Tibial artery (tissue), 4 donors: Measurements from ENCODE around the gene FRMD8.

Experiments used
- DNase-seq, 2 donors: peaks; one replicate each; pipeline ENCODE4 v3.0.0-alpha.2; 2019
- H3K27ac ChIP-seq, 2 donors: fragments of 200-600 bp; sonication (generic) in 1 of 2; 1 replicate in 1 of 2; 2 replicates in 1 of 2; pipeline ENCODE4 v1.5.1; 2018 to 2019; ENCODE audit warnings: mild to moderate bottlenecking in 1 of 2
- H3K27me3 ChIP-seq, 2 donors: fragments of 200-600 bp; sonication (generic) in 1 of 2; one replicate each; pipeline versions ENCODE4 v1.5.1 to v1.6.0; 2016 to 2019
- H3K36me3 ChIP-seq, 3 donors: fragments of 200-600 bp; sonication (generic) in 2 of 3; one replicate each; pipeline ENCODE4 v1.5.1; 2016 to 2019; ENCODE audit warnings: mild to moderate bottlenecking in 2 of 3
- H3K4me1 ChIP-seq, 4 donors: fragments of 200-600 bp; sonication (generic) in 2 of 4; 1 replicate in 3 of 4; 2 replicates in 1 of 4; pipeline ENCODE4 v1.5.1; 2016 to 2019
- H3K4me3 ChIP-seq, 2 donors: fragments of 200-600 bp; sonication (generic) in 1 of 2; 1 replicate in 1 of 2; 2 replicates in 1 of 2; pipeline ENCODE4 v1.5.1; 2018 to 2019; ENCODE audit warnings: mild to moderate bottlenecking in 2 of 2
- H3K9me3 ChIP-seq, 3 donors: fragments of 200-600 bp; sonication (generic) in 1 of 3; one replicate each; pipeline ENCODE4 v1.5.1; 2016 to 2019
- intact Hi-C: fragments of 100-400 bp; cut with DNase I; formaldehyde crosslinking; loops from one replicate; pipeline ENCODE4 v1.15.0; 2023; ENCODE audit warnings: low total_unique reads
- TF ChIP-seq, protein P1 (sequence below), 2 experiments: fragments of 200-600 bp in 1 of 2; fragments of 450-650 bp in 1 of 2; IDR thresholded peaks; one replicate each; pipeline ENCODE4 v1.5.1; 2017 to 2019; ENCODE audit warnings: antibody characterized with exemption in 2 of 2, mild to moderate bottlenecking in 1 of 2, moderate library complexity in 1 of 2

Gene FRMD8

DNA sequence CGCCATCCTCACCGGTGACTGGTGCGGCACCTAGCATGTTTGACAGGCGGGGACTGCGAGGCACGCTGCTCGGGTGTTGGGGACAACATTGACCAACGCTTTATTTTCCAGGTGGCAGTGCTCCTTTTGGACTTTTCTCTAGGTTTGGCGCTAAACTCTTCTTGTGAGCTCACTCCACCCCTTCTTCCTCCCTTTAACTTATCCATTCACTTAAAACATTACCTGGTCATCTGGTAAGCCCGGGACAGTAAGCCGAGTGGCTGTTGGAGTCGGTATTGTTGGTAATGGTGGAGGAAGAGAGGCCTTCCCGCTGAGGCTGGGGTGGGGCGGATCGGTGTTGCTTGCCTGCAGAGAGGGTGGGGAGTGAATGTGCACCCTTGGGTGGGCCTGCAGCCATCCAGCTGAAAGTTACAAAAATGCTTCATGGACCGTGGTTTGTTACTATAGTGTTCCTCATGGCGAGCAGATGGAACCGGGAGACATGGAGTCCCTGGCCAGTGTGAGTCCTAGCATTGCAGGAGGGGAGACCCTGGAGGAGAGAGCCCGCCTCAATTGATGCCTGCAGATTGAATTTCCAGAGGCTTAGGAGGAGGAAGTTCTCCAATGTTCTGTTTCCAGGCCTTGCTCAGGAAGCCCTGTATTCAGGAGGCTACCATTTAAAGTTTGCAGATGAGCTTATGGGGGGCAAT, 37.2 kb downstream of the FRMD8 start:
- peak; percentile 24 to 67 for DNase-seq

DNA sequence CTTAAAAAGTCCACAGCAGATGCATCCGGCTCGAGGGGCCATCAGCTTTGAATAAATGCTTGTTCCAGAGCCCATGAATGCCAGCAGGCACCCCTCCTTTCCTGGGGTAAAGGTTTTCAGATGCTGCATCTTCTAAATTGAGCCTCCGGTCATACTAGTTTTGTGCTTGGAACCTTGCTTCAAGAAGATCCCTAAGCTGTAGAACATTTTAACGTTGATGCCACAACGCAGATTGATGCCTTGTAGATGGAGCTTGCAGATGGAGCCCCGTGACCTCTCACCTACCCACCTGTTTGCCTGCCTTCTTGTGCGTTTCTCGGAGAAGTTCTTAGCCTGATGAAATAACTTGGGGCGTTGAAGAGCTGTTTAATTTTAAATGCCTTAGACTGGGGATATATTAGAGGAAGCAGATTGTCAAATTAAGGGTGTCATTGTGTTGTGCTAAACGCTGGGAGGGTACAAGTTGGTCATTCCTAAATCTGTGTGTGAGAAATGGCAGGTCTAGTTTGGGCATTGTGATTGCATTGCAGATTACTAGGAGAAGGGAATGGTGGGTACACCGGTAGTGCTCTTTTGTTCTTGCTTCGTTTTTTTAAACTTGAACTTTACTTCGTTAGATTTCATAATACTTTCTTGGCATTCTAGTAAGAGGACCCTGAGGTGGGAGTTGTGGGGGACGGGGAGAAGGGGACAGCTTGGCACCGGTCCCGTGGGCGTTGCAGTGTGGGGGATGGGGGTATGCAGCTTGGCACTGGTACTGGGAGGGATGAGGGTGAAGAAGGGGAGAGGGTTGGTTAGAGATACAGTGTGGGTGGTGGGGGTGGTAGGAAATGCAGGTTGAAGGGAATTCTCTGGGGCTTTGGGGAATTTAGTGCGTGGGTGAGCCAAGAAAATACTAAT, 38.0 kb downstream of the FRMD8 start:
- H3K36me3 ChIP-seq, result peaks cover 48 to 55% (median 53%) of the 10 kb centered on the region in 3 donors
- intact Hi-C loops, result loop anchor here (5.0 kb wide), 1 partner anchor 48 kb away; no protein-coding TSS in a partner anchor

More for the DNA sequence above, 37.2 kb downstream of the FRMD8 start:
- TF ChIP-seq, protein P1, sequence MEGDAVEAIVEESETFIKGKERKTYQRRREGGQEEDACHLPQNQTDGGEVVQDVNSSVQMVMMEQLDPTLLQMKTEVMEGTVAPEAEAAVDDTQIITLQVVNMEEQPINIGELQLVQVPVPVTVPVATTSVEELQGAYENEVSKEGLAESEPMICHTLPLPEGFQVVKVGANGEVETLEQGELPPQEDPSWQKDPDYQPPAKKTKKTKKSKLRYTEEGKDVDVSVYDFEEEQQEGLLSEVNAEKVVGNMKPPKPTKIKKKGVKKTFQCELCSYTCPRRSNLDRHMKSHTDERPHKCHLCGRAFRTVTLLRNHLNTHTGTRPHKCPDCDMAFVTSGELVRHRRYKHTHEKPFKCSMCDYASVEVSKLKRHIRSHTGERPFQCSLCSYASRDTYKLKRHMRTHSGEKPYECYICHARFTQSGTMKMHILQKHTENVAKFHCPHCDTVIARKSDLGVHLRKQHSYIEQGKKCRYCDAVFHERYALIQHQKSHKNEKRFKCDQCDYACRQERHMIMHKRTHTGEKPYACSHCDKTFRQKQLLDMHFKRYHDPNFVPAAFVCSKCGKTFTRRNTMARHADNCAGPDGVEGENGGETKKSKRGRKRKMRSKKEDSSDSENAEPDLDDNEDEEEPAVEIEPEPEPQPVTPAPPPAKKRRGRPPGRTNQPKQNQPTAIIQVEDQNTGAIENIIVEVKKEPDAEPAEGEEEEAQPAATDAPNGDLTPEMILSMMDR (IDR thresholded peaks at IDR 0.05), result no peak
- Histone ChIP-seq H3K4me1 (peaks cover 0 to 49% (median 31%) of the 10 kb centered on the region in 4 donors), H3K36me3 (peaks cover 48 to 55% (median 53%) of the 10 kb centered on the region in 3 donors), H3K27me3 (no peaks in the 10 kb centered on the region), H3K27ac (peak overlapping the region; percentile 94 to 99), H3K4me3 (peak overlapping the region; percentile 67 to 97), H3K9me3 (no peaks in the 10 kb centered on the region)
- intact Hi-C loops, result loop anchor here (5.0 kb wide), 1 partner anchor 49 kb away; no protein-coding TSS in a partner anchor

DNA sequence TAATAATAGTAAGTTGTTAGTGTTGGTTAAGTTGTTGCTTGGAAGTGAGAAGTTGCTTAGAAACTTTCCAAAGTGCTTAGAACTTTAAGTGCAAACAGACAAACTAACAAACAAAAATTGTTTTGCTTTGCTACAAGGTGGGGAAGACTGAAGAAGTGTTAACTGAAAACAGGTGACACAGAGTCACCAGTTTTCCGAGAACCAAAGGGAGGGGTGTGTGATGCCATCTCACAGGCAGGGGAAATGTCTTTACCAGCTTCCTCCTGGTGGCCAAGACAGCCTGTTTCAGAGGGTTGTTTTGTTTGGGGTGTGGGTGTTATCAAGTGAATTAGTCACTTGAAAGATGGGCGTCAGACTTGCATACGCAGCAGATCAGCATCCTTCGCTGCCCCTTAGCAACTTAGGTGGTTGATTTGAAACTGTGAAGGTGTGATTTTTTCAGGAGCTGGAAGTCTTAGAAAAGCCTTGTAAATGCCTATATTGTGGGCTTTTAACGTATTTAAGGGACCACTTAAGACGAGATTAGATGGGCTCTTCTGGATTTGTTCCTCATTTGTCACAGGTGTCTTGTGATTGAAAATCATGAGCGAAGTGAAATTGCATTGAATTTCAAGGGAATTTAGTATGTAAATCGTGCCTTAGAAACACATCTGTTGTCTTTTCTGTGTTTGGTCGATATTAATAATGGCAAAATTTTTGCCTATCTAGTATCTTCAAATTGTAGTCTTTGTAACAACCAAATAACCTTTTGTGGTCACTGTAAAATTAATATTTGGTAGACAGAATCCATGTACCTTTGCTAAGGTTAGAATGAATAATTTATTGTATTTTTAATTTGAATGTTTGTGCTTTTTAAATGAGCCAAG, 38.9 kb downstream of the FRMD8 start:
- Histone ChIP-seq H3K27ac (peak overlapping the region; percentile 94 to 99), H3K4me3 (peak overlapping the region; percentile 67 to 97), H3K9me3 (no peaks in the 10 kb centered on the region), H3K36me3 (peaks cover 48 to 55% (median 53%) of the 10 kb centered on the region in 3 donors), H3K4me1 (peaks cover 0 to 50% (median 21%) of the 10 kb centered on the region in 4 donors), H3K27me3 (no peaks in the 10 kb centered on the region)
- intact Hi-C loops, result no loop called here
- TF ChIP-seq, protein P1 (IDR thresholded peaks at IDR 0.05), result peak in 1 of 2 experiments; percentile 31
- peak; percentile 34 to 64 for DNase-seq

More for the DNA sequence above, 38.0 kb downstream of the FRMD8 start:
- peak overlapping the region; percentile 94 to 99 for H3K27ac ChIP-seq
- H3K4me3 ChIP-seq, result peak overlapping the region; percentile 67 to 97
- no peaks in the 10 kb centered on the region for H3K27me3 ChIP-seq
- TF ChIP-seq, protein P1 (IDR thresholded peaks at IDR 0.05), result no peak
- no peaks in the 10 kb centered on the region for H3K9me3 ChIP-seq
- H3K4me1 ChIP-seq, result peaks cover 0 to 49% (median 26%) of the 10 kb centered on the region in 4 donors
- peak; percentile 29 to 75 for DNase-seq

- TF ChIP-seq, protein P1 (IDR thresholded peaks at IDR 0.05), result no peak
- Histone ChIP-seq H3K27me3 (no peaks in the 10 kb centered on the region), H3K4me3 (peak overlapping the region; percentile 67 to 97), H3K36me3 (peaks cover 53 to 57% (median 55%) of the 10 kb centered on the region in 3 donors), H3K4me1 (peaks cover 0 to 51% (median 21%) of the 10 kb centered on the region in 4 donors), H3K27ac (peak overlapping the region; percentile 94 to 99), H3K9me3 (no peaks in the 10 kb centered on the region)
- DNase-seq, result peak in 1 of 2 donors; percentile 16
- intact Hi-C loops, result no loop called here
Observed at GRCh38 chr11:65425971-65426838, 39.8 kb downstream of the FRMD8 start.
